Fibroblast of lung (primary cell): ENCODE data around the gene AP1S1.

Source experiments
- EZH2 ChIP-seq: IDR thresholded peaks from 2 replicates; pipeline ENCODE4 v1.5.1; 2012; ENCODE audit warnings: low read length, control low read depth, mild to moderate bottlenecking; ENCODE audit errors: missing control alignments
- TF ChIP-seq, protein P1 (sequence below), 2 donors: IDR thresholded peaks in 1 of 2; conservative IDR thresholded peaks in 1 of 2; 1 replicate in 1 of 2; 2 replicates in 1 of 2; pipeline ENCODE4 v1.5.1; 2011 to 2012; ENCODE audit warnings: low read length in 2 of 2, control low read depth in 1 of 2, inconsistent platforms in 1 of 2, low read depth in 1 of 2, mild to moderate bottlenecking in 1 of 2

DNA sequence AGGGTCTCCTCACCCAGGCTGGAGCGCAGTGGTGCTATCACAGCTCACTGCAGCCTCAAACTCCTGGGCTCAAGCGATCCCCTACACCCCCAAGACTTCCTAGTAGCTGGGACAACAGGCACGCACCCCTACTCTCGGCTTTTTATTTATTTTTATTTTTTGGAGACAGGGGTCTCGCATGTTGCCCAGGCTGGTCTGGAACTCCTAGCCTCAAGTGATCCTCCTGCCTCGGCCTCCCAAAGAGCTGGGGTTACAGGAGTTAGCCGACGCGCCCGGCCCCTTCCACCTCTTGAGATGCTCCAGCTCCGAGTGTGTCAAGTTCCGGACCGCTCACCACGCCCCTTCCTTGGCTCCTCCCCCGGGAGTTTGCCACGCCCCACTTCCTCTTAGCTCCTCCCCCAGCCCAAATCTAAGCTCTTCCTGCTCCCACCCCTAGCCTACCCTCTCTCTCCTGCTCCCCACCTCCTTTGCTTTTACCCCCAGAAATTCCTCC lies 19.5 kb downstream of the AP1S1 start:
- TF ChIP-seq, protein P1, sequence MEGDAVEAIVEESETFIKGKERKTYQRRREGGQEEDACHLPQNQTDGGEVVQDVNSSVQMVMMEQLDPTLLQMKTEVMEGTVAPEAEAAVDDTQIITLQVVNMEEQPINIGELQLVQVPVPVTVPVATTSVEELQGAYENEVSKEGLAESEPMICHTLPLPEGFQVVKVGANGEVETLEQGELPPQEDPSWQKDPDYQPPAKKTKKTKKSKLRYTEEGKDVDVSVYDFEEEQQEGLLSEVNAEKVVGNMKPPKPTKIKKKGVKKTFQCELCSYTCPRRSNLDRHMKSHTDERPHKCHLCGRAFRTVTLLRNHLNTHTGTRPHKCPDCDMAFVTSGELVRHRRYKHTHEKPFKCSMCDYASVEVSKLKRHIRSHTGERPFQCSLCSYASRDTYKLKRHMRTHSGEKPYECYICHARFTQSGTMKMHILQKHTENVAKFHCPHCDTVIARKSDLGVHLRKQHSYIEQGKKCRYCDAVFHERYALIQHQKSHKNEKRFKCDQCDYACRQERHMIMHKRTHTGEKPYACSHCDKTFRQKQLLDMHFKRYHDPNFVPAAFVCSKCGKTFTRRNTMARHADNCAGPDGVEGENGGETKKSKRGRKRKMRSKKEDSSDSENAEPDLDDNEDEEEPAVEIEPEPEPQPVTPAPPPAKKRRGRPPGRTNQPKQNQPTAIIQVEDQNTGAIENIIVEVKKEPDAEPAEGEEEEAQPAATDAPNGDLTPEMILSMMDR (conservative IDR thresholded peaks at IDR 0.05 in 1 of 2, IDR thresholded peaks at IDR 0.05 in 1 of 2; ENCODE audit: low read depth in 1 of 2, low read length in 2 of 2): no peak
- no peak for TF ChIP-seq EZH2
